GM21423 (cell line): ENCODE results near the gene TMEM80.
"Not testable (repeated sequence)": the region's sequence is repeated elsewhere in the genome, so short reads cannot be mapped to it uniquely, and the experiment has no call there.

Experiments used
- ATAC-seq: cut with Tn5 transposase; IDR thresholded peaks from one replicate; pipeline ENCODE4 v1.9.1; 2021; ENCODE audit warnings: mild to moderate bottlenecking, moderate library complexity; ENCODE audit not compliant: unreplicated experiment

TMEM80 gene

GRCh38 chr11:695538-696248 lies at the start of gene TMEM80:
TSS of gene TMEM80 (plus strand) at chr11:695816. CDS start at chr11:695828, 12 bp downstream.
- peak; percentile 73 for ATAC-seq

- ATAC-seq: no peak
Observed at GRCh38 chr11:646214-646613, 49.4 kb upstream of the TMEM80 start.

GRCh38 chr11:647672-648158 lies 47.9 kb upstream of the TMEM80 start:
- not testable (repeated sequence) for ATAC-seq

GRCh38 chr11:650482-650881 lies 45.1 kb upstream of the TMEM80 start:
- ATAC-seq: no peak

- not testable (repeated sequence) for ATAC-seq
Observed at GRCh38 chr11:653136-653535, 42.5 kb upstream of the TMEM80 start.

- ATAC-seq: no peak
Observed at GRCh38 chr11:653837-654236, 41.8 kb upstream of the TMEM80 start.

GRCh38 chr11:654444-654843 lies 41.2 kb upstream of the TMEM80 start:
- ATAC-seq: not testable (repeated sequence)

GRCh38 chr11:655036-655726 lies 40.4 kb upstream of the TMEM80 start:
- no peak for ATAC-seq

- no peak for ATAC-seq
Observed at GRCh38 chr11:656426-656825, 39.2 kb upstream of the TMEM80 start.

- ATAC-seq: no peak
Observed at GRCh38 chr11:656866-657265, 38.8 kb upstream of the TMEM80 start.

GRCh38 chr11:657691-658126 lies 37.9 kb upstream of the TMEM80 start:
- ATAC-seq: no peak

GRCh38 chr11:659532-660085 lies 36.0 kb upstream of the TMEM80 start:
- no peak for ATAC-seq

- no peak for ATAC-seq
Observed at GRCh38 chr11:660281-660680, 35.3 kb upstream of the TMEM80 start.

- no peak for ATAC-seq
Observed at GRCh38 chr11:660681-661444, 34.8 kb upstream of the TMEM80 start.

GRCh38 chr11:662689-663274 lies 32.8 kb upstream of the TMEM80 start:
- ATAC-seq: no peak

- ATAC-seq: no peak
Observed at GRCh38 chr11:665062-665703, 30.4 kb upstream of the TMEM80 start.

GRCh38 chr11:665704-666281 lies 29.8 kb upstream of the TMEM80 start:
- ATAC-seq: no peak

- no peak for ATAC-seq
Observed at GRCh38 chr11:673866-674265, 21.8 kb upstream of the TMEM80 start.

- ATAC-seq: no peak
Observed at GRCh38 chr11:674406-674805, 21.2 kb upstream of the TMEM80 start.

- no peak for ATAC-seq
Observed at GRCh38 chr11:678297-678696, 17.3 kb upstream of the TMEM80 start.
